SK-N-SH (cell line): Measurements from ENCODE around the gene SLC6A20. TPM values are rescaled to one million over a fixed set of nuclear protein-coding genes. Genes with fewer than 3 reads are reported as not detected.

Experiments used
- CTCF ChIA-PET: fragments of 300-600, 350-600 bp; formaldehyde crosslinking; extraction: SDS; loops from one replicate; lab custom pipeline; 2021; lab: Yijun Ruan, JAX
- POLR2A ChIA-PET: fragments of 350-600 bp; sonication (Branson Sonifier 250); formaldehyde crosslinking; extraction: SDS; loops from one replicate; lab custom pipeline; 2020; ENCODE audit warnings: antibody characterized with exemption, inconsistent platforms; lab: Yijun Ruan, JAX
- DNase-seq: peaks from one replicate; pipeline ENCODE4 v3.0.0; 2012
- H2AFZ ChIP-seq: fragments of 200-600 bp; sonication (generic); 2 replicates; pipeline ENCODE4 v1.8.1; 2016; ENCODE audit warnings: antibody characterized with exemption, mild to moderate bottlenecking, low read depth
- H3F3A ChIP-seq: fragments of 200-600 bp; sonication (generic); replicated peaks from 2 replicates; pipeline ENCODE3; 2016; ENCODE audit warnings: antibody characterized with exemption, mild to moderate bottlenecking; ENCODE audit not compliant: insufficient read depth
- H3K27ac ChIP-seq, 2 experiments: fragments of 200-500 bp in 1 of 2; fragments of 200-600 bp in 1 of 2; sonication (Bioruptor generic) in 1 of 2; sonication (generic), shearing (Covaris generic) in 1 of 2; 2 replicates each; pipeline versions ENCODE4 v1.5.1 to v1.6.1; 2014 to 2016; ENCODE audit warnings: low read depth in 2 of 2, inconsistent platforms in 1 of 2, low read length in 1 of 2, mild to moderate bottlenecking in 1 of 2, mixed read lengths in 1 of 2
- H3K27me3 ChIP-seq: fragments of 200-600 bp; sonication (generic), shearing (Covaris generic); 2 replicates; pipeline ENCODE4 v1.6.1; 2016; ENCODE audit warnings: mixed run types; ENCODE audit not compliant: insufficient read depth
- H3K36me3 ChIP-seq, 2 experiments: fragments of 200-500 bp in 1 of 2; fragments of 200-600 bp in 1 of 2; sonication (Bioruptor generic) in 1 of 2; sonication (generic) in 1 of 2; replicated peaks in 1 of 2; 2 replicates each; pipeline versions ENCODE3 to v1.5.1; 2014 to 2016; ENCODE audit warnings: low read length in 1 of 2, mild to moderate bottlenecking in 1 of 2; ENCODE audit not compliant: insufficient read depth in 2 of 2, control insufficient read depth in 1 of 2
- H3K4me1 ChIP-seq, 2 experiments: fragments of 200-500 bp in 1 of 2; fragments of 200-600 bp in 1 of 2; sonication (Bioruptor generic) in 1 of 2; sonication (generic), shearing (Covaris generic) in 1 of 2; 2 replicates each; pipeline versions ENCODE4 v1.5.1 to v1.6.1; 2014 to 2016; ENCODE audit warnings: low read depth in 1 of 2, low read length in 1 of 2, mixed run types in 1 of 2; ENCODE audit not compliant: insufficient read depth in 2 of 2, control insufficient read depth in 1 of 2
- H3K4me2 ChIP-seq: fragments of 200-600 bp; sonication (generic), shearing (Covaris generic); 2 replicates; pipeline ENCODE4 v1.6.1; 2017; ENCODE audit warnings: mixed run types
- H3K4me3 ChIP-seq, 2 experiments: fragments of 200-500 bp in 1 of 2; fragments of 200-600 bp in 1 of 2; sonication (Bioruptor generic) in 1 of 2; sonication (generic), shearing (Covaris generic) in 1 of 2; 2 replicates each; pipeline versions ENCODE4 v1.5.1 to v1.8.1; 2014 to 2016; ENCODE audit warnings: low read depth in 2 of 2, inconsistent platforms in 1 of 2, low read length in 1 of 2, mild to moderate bottlenecking in 1 of 2, mixed read lengths in 1 of 2, moderate library complexity in 1 of 2
- H3K79me2 ChIP-seq: fragments of 200-600 bp; sonication (generic); 2 replicates; pipeline ENCODE4 v1.8.1; 2017; ENCODE audit warnings: mild to moderate bottlenecking; ENCODE audit not compliant: insufficient read depth
- H3K9ac ChIP-seq: fragments of 200-600 bp; sonication (generic); 2 replicates; pipeline ENCODE4 v1.6.1; 2017; ENCODE audit warnings: mixed run types
- H3K9me2 ChIP-seq: fragments of 200-600 bp; sonication (generic); 2 replicates; pipeline ENCODE4 v1.6.1; 2017; ENCODE audit warnings: mixed run types
- H3K9me3 ChIP-seq: fragments of 200-600 bp; sonication (generic); 2 replicates; pipeline ENCODE4 v1.6.1; 2017; ENCODE audit warnings: mixed run types, mild to moderate bottlenecking, moderate library complexity
- H4K20me1 ChIP-seq: fragments of 200-600 bp; sonication (generic); 2 replicates; pipeline ENCODE4 v1.6.1; 2017; ENCODE audit warnings: mild to moderate bottlenecking, mixed run types; ENCODE audit not compliant: insufficient read depth
- CTCF ChIP-seq: fragments of 200-600 bp; sonication (generic); IDR thresholded peaks from 2 replicates; pipeline ENCODE4 v1.6.1; 2017; ENCODE audit warnings: antibody characterized with exemption, mild to moderate bottlenecking, moderate library complexity
- ELF1 ChIP-seq: IDR thresholded peaks from 2 replicates; pipeline ENCODE4 v1.4.0; 2012
- EZH2phosphoT487 ChIP-seq: fragments of 200-600 bp; sonication (generic); IDR thresholded peaks from 2 replicates; pipeline ENCODE4 v1.6.1; 2017; ENCODE audit warnings: low read depth, mixed run types, mild to moderate bottlenecking, antibody characterized with exemption, moderate library complexity, borderline replicate concordance
- FOXJ3 ChIP-seq: sonication (generic); formaldehyde crosslinking; IDR thresholded peaks from 2 replicates; pipeline ENCODE4 v1.5.1; 2020; ENCODE audit warnings: mild to moderate bottlenecking, missing genetic modification reagents
- GATA2 ChIP-seq: sonication (generic); formaldehyde crosslinking; IDR thresholded peaks from 2 replicates; pipeline ENCODE4 v1.5.0; 2020; ENCODE audit warnings: mild to moderate bottlenecking, missing genetic modification reagents
- IRF3 ChIP-seq: fragments of 150-350 bp; IDR thresholded peaks from 2 replicates; pipeline ENCODE4 v1.6.1; 2016; ENCODE audit warnings: mild to moderate bottlenecking, low read depth, low read length
- JUND ChIP-seq: IDR thresholded peaks from 2 replicates; pipeline ENCODE4 v1.4.0; 2012
- MAX ChIP-seq: IDR thresholded peaks from 2 replicates; pipeline ENCODE4 v1.4.0; 2012; ENCODE audit warnings: low read depth
- MEF2A ChIP-seq: IDR thresholded peaks from 2 replicates; pipeline ENCODE4 v1.4.0; 2012; ENCODE audit warnings: low read depth, borderline replicate concordance
- NRF1 ChIP-seq: IDR thresholded peaks from 2 replicates; pipeline ENCODE4 v1.6.1; 2012; ENCODE audit warnings: low read depth, mild to moderate bottlenecking, low read length
- POLR2AphosphoS5 ChIP-seq: IDR thresholded peaks from 2 replicates; pipeline ENCODE4 v1.6.1; 2012; ENCODE audit warnings: low read depth, low read length
- RAD21 ChIP-seq: IDR thresholded peaks from 2 replicates; pipeline ENCODE4 v1.6.1; 2012; ENCODE audit warnings: mild to moderate bottlenecking, low read length
- REST ChIP-seq: IDR thresholded peaks from 2 replicates; pipeline ENCODE4 v1.6.1; 2012; ENCODE audit warnings: mild to moderate bottlenecking, low read depth, low read length, moderate library complexity
- RFX5 ChIP-seq: IDR thresholded peaks from 2 replicates; pipeline ENCODE4 v1.6.1; 2012; ENCODE audit warnings: mild to moderate bottlenecking, improper control_type of control experiment, low read length
- RXRA ChIP-seq: IDR thresholded peaks from 2 replicates; pipeline ENCODE4 v1.4.0; 2012; ENCODE audit warnings: low read depth, mild to moderate bottlenecking, borderline replicate concordance
- SIN3A ChIP-seq: IDR thresholded peaks from 2 replicates; pipeline ENCODE4 v1.6.1; 2012; ENCODE audit warnings: low read depth, mild to moderate bottlenecking, low read length, moderate library complexity, borderline replicate concordance
- TEAD4 ChIP-seq: IDR thresholded peaks from 2 replicates; pipeline ENCODE4 v1.4.0; 2012; ENCODE audit warnings: mild to moderate bottlenecking, borderline replicate concordance; ENCODE audit not compliant: insufficient read depth
- USF2 ChIP-seq: fragments of 150-350 bp; IDR thresholded peaks from 2 replicates; pipeline ENCODE4 v1.6.1; 2017; ENCODE audit warnings: antibody characterized with exemption, low read length, low read depth, borderline replicate concordance
- YY1 ChIP-seq: IDR thresholded peaks from 2 replicates; pipeline ENCODE4 v1.4.0; 2012; ENCODE audit warnings: low read depth, mild to moderate bottlenecking
- ZBTB33 ChIP-seq: IDR thresholded peaks from 2 replicates; pipeline ENCODE4 v1.4.0; 2012; ENCODE audit warnings: low read depth, borderline replicate concordance
- WGBS: methylation state at CpG from one replicate; pipeline ENCODE4 v1.1.6; 2017; ENCODE audit warnings: low lambda C conversion rate; 5-methylcytosine and 5-hydroxymethylcytosine counted together
- polyA plus RNA-seq, 3 experiments: library from polyadenylated mRNA; depleted of rRNA; stranded (reverse); fragments of >200 nt; gene quantifications; 2 replicates each; pipeline ENCODE4 v1.2.3, GENCODE V29; 2012

SLC6A20 gene
- polyA plus RNA-seq, 1 of the 3 experiments (the other 2 are of a cell fraction) = not detected

- Histone ChIP-seq H3K4me3 (no peak overlapping the region), H3K36me3 (no peaks in the 10 kb centered on the region), H3K9me2 (no peaks in the 10 kb centered on the region), H4K20me1 (no peaks in the 10 kb centered on the region), H3K9ac (no peak overlapping the region), H3K79me2 (no peaks in the 10 kb centered on the region), H3K27ac (no peak overlapping the region), H3K4me2 (no peak overlapping the region), H3K9me3 (no peaks in the 10 kb centered on the region), H3K27me3 (peaks cover 20% of the 10 kb centered on the region; the same call in 1 of the 2 replicates), H3K4me1 (no peaks in the 10 kb centered on the region), H3F3A (no peaks in the 10 kb centered on the region), H2AFZ (no peak overlapping the region)
- DNase-seq = no peak
- TF ChIP-seq MAX = no peak
- no peak for TF ChIP-seq USF2
- TF ChIP-seq CTCF = no peak
- TF ChIP-seq MEF2A = no peak
- no peak for TF ChIP-seq TEAD4
- TF ChIP-seq REST = no peak
- TF ChIP-seq NRF1 = no peak
- no peak for TF ChIP-seq FOXJ3 (CRISPR knock-in tag)
- no peak for TF ChIP-seq SIN3A
- no peak for TF ChIP-seq POLR2AphosphoS5
- TF ChIP-seq GATA2 (CRISPR knock-in tag) = no peak
- TF ChIP-seq EZH2phosphoT487 = no peak
- no peak for TF ChIP-seq JUND
- TF ChIP-seq RXRA = no peak
- no peak for TF ChIP-seq RFX5
- TF ChIP-seq YY1 = no peak
- TF ChIP-seq RAD21 = no peak
- no peak for TF ChIP-seq ZBTB33
- no peak for TF ChIP-seq IRF3
- no peak for TF ChIP-seq ELF1
- 33% methylated on average over 7 of the region's 7 CpGs for WGBS
- CTCF ChIA-PET = interaction anchor here (0.7 to 2.3 kb wide), 4 partner anchors 13 to 304 kb away, joined by 3 to 11 read pairs (median 4); no protein-coding TSS in a partner anchor
- POLR2A ChIA-PET = no interaction called here
Measured at GRCh38 chr3:45773714-45774449, 22.5 kb downstream of the SLC6A20 start.
